GM12878 (cell line): ENCODE results near the gene ARHGAP32. TPM values are rescaled to one million over a fixed set of nuclear protein-coding genes. Genes with fewer than 3 reads are reported as not detected.

ENCODE experiments used
- ATAC-seq: fragments of 200-7000 bp; cut with Tn5 transposase; 3 replicates; pipeline ENCODE4 v1.9.1; 2020; ENCODE audit warnings: mild to moderate bottlenecking, moderate library complexity
- BruUV-seq: library from RNA; stranded (reverse); fragments of 400-500 nt; replicated peaks from 2 replicates; lab custom pipeline; 2021; lab: Mats Ljungman, UMichigan
- CTCF ChIA-PET: fragments of 300-600 bp; sonication (Branson Sonifier 250); formaldehyde crosslinking; extraction: SDS; loops from one replicate; lab custom pipeline; 2021; ENCODE audit warnings: inconsistent platforms; lab: Yijun Ruan, JAX
- POLR2A ChIA-PET: fragments of 350-600 bp; formaldehyde crosslinking; extraction: SDS; loops from one replicate; lab custom pipeline; 2021; ENCODE audit warnings: inconsistent platforms; lab: Charles Lee
- RAD21 ChIA-PET: fragments of 300-600 bp; sonication (Branson Sonifier 250); formaldehyde crosslinking; loops from one replicate; lab custom pipeline; 2023; ENCODE audit warnings: antibody characterized with exemption; ENCODE audit not compliant: unreplicated experiment; lab: Charles Lee
- SMC1A ChIA-PET: fragments of 300-600 bp; sonication (Branson Sonifier 250); formaldehyde crosslinking; loops from one replicate; lab custom pipeline; 2023; ENCODE audit not compliant: unreplicated experiment, uncharacterized antibody; lab: Charles Lee
- DNase-seq: peaks from one replicate; pipeline ENCODE4 v3.0.0-alpha.2; 2011; ENCODE audit warnings: low read depth, low spot score
- FAIRE-seq: peaks from 3 replicates; lab custom pipeline; 2011; peaks lifted over from hg19 to GRCh38; lab: Jason Lieb, UNC
- H2AFZ ChIP-seq: 2 replicates; pipeline ENCODE4 v1.6.0; 2011; ENCODE audit warnings: low read depth, low read length, control low read depth; ENCODE audit not compliant: control insufficient read depth
- H3K27ac ChIP-seq: 2 replicates; pipeline ENCODE4 v1.5.1; 2011; ENCODE audit warnings: control low read depth; ENCODE audit not compliant: control insufficient read depth, insufficient read depth
- H3K27me3 ChIP-seq, 2 experiments: replicated peaks in 1 of 2; 2 replicates each; pipeline versions ENCODE4 v1.6.0 to v1.6.1; 2011; ENCODE audit warnings: low read length in 1 of 2; ENCODE audit not compliant: control insufficient read depth in 2 of 2, insufficient read depth in 2 of 2
- H3K36me3 ChIP-seq, 2 experiments: 2 replicates each; pipeline ENCODE4 v1.5.1; 2011; ENCODE audit warnings: low read length in 1 of 2; ENCODE audit not compliant: control insufficient read depth in 2 of 2, insufficient read depth in 2 of 2
- H3K4me1 ChIP-seq: 2 replicates; pipeline ENCODE4 v1.6.1; 2011; ENCODE audit warnings: mild to moderate bottlenecking, low read length, moderate library complexity, mixed read lengths; ENCODE audit not compliant: control insufficient read depth, insufficient read depth
- H3K4me2 ChIP-seq: 2 replicates; pipeline ENCODE4 v1.6.0; 2011; ENCODE audit warnings: control low read depth; ENCODE audit not compliant: control insufficient read depth, insufficient read depth
- H3K4me3 ChIP-seq: fragments of 200-600 bp; sonication (generic); 2 replicates; pipeline ENCODE4 v1.5.1; 2016
- H3K79me2 ChIP-seq: 2 replicates; pipeline ENCODE4 v1.6.0; 2011; ENCODE audit warnings: low read length; ENCODE audit not compliant: control insufficient read depth, insufficient read depth
- H3K9ac ChIP-seq: 2 replicates; pipeline ENCODE4 v1.8.0; 2011; ENCODE audit warnings: low read length, control low read depth, mixed read lengths; ENCODE audit not compliant: control insufficient read depth, insufficient read depth
- H3K9me3 ChIP-seq: replicated peaks from 3 replicates; pipeline ENCODE4 v1.5.1; 2011; ENCODE audit warnings: mild to moderate bottlenecking, low read length; ENCODE audit not compliant: control insufficient read depth, insufficient read depth
- H4K20me1 ChIP-seq: 2 replicates; pipeline ENCODE4 v1.6.0; 2011; ENCODE audit not compliant: control insufficient read depth, insufficient read depth
- BHLHE40 ChIP-seq, 2 experiments: fragments of 450-650 bp in 1 of 2; IDR thresholded peaks; 2 replicates each; pipeline ENCODE4 v1.6.1; 2011 to 2017; ENCODE audit warnings: low read depth in 2 of 2, borderline replicate concordance in 1 of 2, improper control_type of control experiment in 1 of 2, low read length in 1 of 2, mild to moderate bottlenecking in 1 of 2
- BRCA1 ChIP-seq: IDR thresholded peaks from 2 replicates; pipeline ENCODE4 v1.6.1; 2011; ENCODE audit warnings: low read depth, low read length, improper control_type of control experiment
- CHD2 ChIP-seq: IDR thresholded peaks from 2 replicates; pipeline ENCODE4 v1.6.1; 2011; ENCODE audit warnings: low read depth, low read length, improper control_type of control experiment, borderline replicate concordance
- IKZF1 ChIP-seq: fragments of 450-650 bp; conservative IDR thresholded peaks from 2 replicates; pipeline ENCODE4 v1.6.1; 2017; ENCODE audit warnings: antibody characterized with exemption, mild to moderate bottlenecking
- NFYB ChIP-seq: IDR thresholded peaks from 2 replicates; pipeline ENCODE4 v1.6.1; 2011; ENCODE audit warnings: low read depth, mild to moderate bottlenecking, low read length, improper control_type of control experiment, moderate library complexity; ENCODE audit not compliant: insufficient read depth
- NR2C1 ChIP-seq: fragments of 450-650 bp; IDR thresholded peaks from 2 replicates; pipeline ENCODE4 v1.6.1; 2017; ENCODE audit warnings: antibody characterized with exemption, mild to moderate bottlenecking, moderate library complexity
- NR2C2 ChIP-seq: IDR thresholded peaks from 2 replicates; pipeline ENCODE4 v1.6.1; 2011; ENCODE audit warnings: borderline replicate concordance, low read depth; ENCODE audit not compliant: control insufficient read depth, insufficient read length
- RCOR1 ChIP-seq: conservative IDR thresholded peaks from 2 replicates; pipeline ENCODE4 v1.6.1; 2012; ENCODE audit warnings: low read depth, low read length, improper control_type of control experiment
- STAT1 ChIP-seq: fragments of 450-650 bp; conservative IDR thresholded peaks from 2 replicates; pipeline ENCODE4 v1.6.1; 2014; ENCODE audit warnings: antibody characterized with exemption, mild to moderate bottlenecking
- ZNF622 ChIP-seq: fragments of 450-650 bp; IDR thresholded peaks from 2 replicates; pipeline ENCODE4 v1.6.1; 2017; ENCODE audit warnings: mild to moderate bottlenecking, inconsistent platforms
- WGBS: methylation state at CpG from one replicate; pipeline ENCODE4 v1.1.6; 2016; ENCODE audit warnings: low lambda C conversion rate; ENCODE audit not compliant: insufficient replicate concordance, insufficient coverage; ENCODE audit errors: missing lambda C conversion rate; 5-methylcytosine and 5-hydroxymethylcytosine counted together
- in situ Hi-C: fragments of 300-500 bp; cut with MboI; formaldehyde crosslinking; loops from 9 replicates; pipeline ENCODE4 v1.14.3; 2018; ENCODE audit warnings: mixed read lengths
- intact Hi-C: fragments of 100-400 bp; cut with micrococcal nuclease; formaldehyde crosslinking; loops from one replicate; pipeline ENCODE4 v1.14.2; 2022; ENCODE audit not compliant: unreplicated experiment
- polyA plus RNA-seq, 11 experiments: library from polyadenylated mRNA; depleted of rRNA in 4 of 11; unstranded in 6 of 11; stranded (reverse) in 5 of 11; fragments of >200 nt; fragmentation: Nextera tagmentation in 4 of 11; fragmentation: Illumina TruSeq in 1 of 11; extraction: Ambion mirVana in 4 of 11; extraction: Trizol in 1 of 11; gene quantifications; 1 replicate in 1 of 11; 2 replicates in 10 of 11; pipeline versions ENCODE4 v1.2.1 to v1.2.3, GENCODE V29; 2011 to 2016; ENCODE audit warnings: inconsistent platforms in 2 of 11, missing spikeins in 2 of 11, low read depth in 1 of 11
- total RNA-seq, 4 experiments: library from RNA; depleted of rRNA in 3 of 4; stranded (reverse); fragments of >200 nt in 3 of 4; fragmentation: Illumina TruSeq in 1 of 4; extraction: Trizol in 1 of 4; gene quantifications; 2 replicates each; pipeline versions ENCODE4 v1.2.1 to v1.2.3, GENCODE V29; 2013 to 2021
- TF ChIP-seq, protein P1 (sequence below): fragments of 450-650 bp; IDR thresholded peaks from 2 replicates; pipeline ENCODE4 v1.6.1; 2017; ENCODE audit warnings: mild to moderate bottlenecking, moderate library complexity

ARHGAP32 gene
- total and polyA plus RNA-seq, 10 of the 15 experiments (the other 5 are each of a cell fraction or from before 2014, with no cell fraction given), result under 0.01 to 0.46 (median 0.12) TPM; not detected in 1

DNA sequence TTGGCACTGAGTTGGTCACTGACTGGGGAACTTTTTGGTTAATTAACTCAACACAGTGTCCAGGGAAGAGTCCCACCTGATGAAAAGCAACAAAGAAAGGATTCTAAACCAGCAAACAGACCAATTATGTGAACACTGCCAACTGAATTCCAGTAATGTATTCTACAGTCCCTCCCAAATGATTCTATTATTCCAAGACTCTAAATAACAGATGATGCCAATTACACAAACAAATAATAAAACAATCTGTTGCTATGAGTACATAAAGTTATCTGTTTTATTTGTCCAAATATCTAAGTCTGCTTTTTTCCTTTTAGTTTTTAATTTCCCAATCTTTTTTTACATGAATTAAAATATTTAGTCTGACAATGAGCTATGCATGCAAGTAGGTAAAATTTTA is 151.2 kb downstream of the ARHGAP32 start (continued):
- TF ChIP-seq NFYB (no peak), RCOR1 (no peak)

DNA sequence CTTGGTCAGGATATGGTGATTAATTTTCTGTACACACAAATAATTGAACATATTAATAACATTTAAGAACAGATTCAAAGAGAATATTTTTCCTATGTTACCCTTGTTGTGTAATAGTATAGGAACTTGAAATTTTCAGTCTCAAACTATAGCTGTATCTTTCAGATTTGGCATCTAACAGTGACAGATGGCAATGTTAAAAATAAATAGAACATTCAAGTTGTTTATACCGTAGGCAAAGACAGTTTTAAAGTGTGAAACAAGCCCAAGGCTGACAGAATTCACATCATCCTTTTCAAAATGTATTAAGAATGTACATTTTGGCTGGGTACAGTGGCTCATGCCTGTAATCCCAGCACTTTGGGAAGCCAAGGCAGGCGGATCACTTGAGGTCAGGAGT is 156.9 kb downstream of the ARHGAP32 start:
- Histone ChIP-seq H3K36me3 (no peaks in the 10 kb centered on the region), H3K27me3 (no peaks in the 10 kb centered on the region), H3K9me3 (no peaks in the 10 kb centered on the region), H2AFZ (no peak overlapping the region), H3K9ac (no peak overlapping the region), H3K27ac (no peak overlapping the region), H3K4me1 (no peaks in the 10 kb centered on the region), H4K20me1 (no peaks in the 10 kb centered on the region), H3K4me2 (no peak overlapping the region), H3K79me2 (no peaks in the 10 kb centered on the region), H3K4me3 (no peak overlapping the region)
- no TSS peak for BruUV-seq
- CTCF ChIA-PET, result interaction anchor here (1.7 kb wide), 1 partner anchor 9 kb away, joined by 9 read pairs; no protein-coding TSS in a partner anchor
- SMC1A ChIA-PET, result interaction anchor here (0.6 to 0.7 kb wide), 2 partner anchors 37 to 402 kb away, joined by 3 to 4 read pairs; no protein-coding TSS in a partner anchor
- intact Hi-C loops (no loop called here), in situ Hi-C loops (no loop called here)
- 0% methylated on average over 2 of the region's 2 CpGs for WGBS
- RAD21 ChIA-PET, result no interaction called here
- TF ChIP-seq, protein P1, sequence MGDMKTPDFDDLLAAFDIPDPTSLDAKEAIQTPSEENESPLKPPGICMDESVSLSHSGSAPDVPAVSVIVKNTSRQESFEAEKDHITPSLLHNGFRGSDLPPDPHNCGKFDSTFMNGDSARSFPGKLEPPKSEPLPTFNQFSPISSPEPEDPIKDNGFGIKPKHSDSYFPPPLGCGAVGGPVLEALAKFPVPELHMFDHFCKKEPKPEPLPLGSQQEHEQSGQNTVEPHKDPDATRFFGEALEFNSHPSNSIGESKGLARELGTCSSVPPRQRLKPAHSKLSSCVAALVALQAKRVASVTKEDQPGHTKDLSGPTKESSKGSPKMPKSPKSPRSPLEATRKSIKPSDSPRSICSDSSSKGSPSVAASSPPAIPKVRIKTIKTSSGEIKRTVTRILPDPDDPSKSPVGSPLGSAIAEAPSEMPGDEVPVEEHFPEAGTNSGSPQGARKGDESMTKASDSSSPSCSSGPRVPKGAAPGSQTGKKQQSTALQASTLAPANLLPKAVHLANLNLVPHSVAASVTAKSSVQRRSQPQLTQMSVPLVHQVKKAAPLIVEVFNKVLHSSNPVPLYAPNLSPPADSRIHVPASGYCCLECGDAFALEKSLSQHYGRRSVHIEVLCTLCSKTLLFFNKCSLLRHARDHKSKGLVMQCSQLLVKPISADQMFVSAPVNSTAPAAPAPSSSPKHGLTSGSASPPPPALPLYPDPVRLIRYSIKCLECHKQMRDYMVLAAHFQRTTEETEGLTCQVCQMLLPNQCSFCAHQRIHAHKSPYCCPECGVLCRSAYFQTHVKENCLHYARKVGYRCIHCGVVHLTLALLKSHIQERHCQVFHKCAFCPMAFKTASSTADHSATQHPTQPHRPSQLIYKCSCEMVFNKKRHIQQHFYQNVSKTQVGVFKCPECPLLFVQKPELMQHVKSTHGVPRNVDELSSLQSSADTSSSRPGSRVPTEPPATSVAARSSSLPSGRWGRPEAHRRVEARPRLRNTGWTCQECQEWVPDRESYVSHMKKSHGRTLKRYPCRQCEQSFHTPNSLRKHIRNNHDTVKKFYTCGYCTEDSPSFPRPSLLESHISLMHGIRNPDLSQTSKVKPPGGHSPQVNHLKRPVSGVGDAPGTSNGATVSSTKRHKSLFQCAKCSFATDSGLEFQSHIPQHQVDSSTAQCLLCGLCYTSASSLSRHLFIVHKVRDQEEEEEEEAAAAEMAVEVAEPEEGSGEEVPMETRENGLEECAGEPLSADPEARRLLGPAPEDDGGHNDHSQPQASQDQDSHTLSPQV, result no peak
- no peak for TF ChIP-seq IKZF1
- no peak for TF ChIP-seq NR2C2
- no peak for TF ChIP-seq ZNF622
- TF ChIP-seq BRCA1, result no peak
- TF ChIP-seq CHD2, result no peak
- no peak for TF ChIP-seq NFYB
- TF ChIP-seq NR2C1, result no peak
- no peak for TF ChIP-seq STAT1
- no peak for TF ChIP-seq BHLHE40 (IDR thresholded peaks at IDR 0.05; ENCODE audit: borderline replicate concordance in 1 of 2, low read depth in 2 of 2, low read length in 1 of 2)
- POLR2A ChIA-PET, result no interaction called here
- FAIRE-seq (no peak), DNase-seq (no peak), ATAC-seq (no peak)
